ENCODE results near the gene EFHD1. TPM values are rescaled to one million over a fixed set of nuclear protein-coding genes. Genes with fewer than 3 reads are reported as not detected.
"Not testable (repeated sequence)": the region's sequence is repeated elsewhere in the genome, so short reads cannot be mapped to it uniquely, and the experiment has no call there.

EFHD1 gene
- total RNA-seq, 1 donor: not detected

DNA sequence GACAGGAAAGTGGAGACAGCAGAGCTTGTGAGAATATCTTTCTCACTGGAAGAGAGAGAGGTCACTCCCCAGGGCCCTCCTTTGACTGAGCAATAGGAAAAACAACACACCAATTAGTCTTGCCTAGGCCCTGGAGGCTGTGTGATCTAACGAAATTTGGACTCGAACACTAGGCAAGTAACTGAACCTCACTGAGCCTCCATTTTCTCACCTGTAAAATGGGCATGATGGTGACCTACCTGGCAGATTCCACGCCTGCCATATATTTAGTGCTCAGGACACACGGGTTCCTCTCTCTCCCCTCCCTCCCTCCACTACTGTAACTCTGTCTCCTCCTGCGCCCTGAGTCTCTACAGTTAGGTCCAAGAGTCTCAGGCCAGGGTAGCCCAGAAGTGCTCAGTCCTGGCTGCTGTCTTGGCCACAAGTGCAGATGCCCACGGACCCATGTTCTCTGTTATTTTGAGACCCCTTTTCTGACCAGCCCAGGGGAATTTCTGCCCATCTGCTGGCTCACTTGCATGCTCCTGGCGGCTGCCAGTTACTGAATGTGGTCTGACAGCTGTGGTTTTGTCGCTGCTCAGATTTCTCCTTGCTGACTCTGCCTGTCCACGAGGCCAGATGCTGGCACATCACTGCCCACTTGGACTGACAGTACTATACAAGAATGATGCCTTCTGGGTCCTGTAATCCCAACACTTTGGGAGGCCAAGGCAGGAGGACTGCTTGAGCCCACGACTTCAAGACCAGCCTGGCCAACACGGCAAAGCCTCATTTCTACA lies 54.2 kb downstream of the EFHD1 start:
- no peak for DNase-seq (ENCODE audit: low read depth in 2 of 3, low spot score in 2 of 3)

DNA sequence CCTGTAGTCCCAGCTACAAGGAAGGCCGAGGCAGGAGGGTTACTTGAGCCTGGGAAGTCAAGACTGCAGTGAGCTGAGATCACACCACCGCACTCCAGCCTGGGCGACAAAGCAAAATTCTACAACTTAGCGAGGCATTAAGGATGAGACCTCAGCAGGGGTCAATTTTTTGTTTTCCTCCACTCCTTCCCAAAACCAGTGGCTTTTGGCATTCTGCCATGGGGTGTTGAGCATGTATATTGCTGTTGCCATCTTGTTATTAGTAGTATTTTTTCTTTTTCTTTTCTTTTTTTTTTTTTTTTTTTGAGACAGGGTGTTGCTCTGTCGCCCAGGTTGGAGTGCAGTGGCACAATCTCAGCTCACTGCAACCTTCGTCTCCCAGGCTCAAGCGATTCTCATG lies 54.8 kb downstream of the EFHD1 start:
- no peak for DNase-seq (ENCODE audit: low read depth in 2 of 3, low spot score in 2 of 3)

DNA sequence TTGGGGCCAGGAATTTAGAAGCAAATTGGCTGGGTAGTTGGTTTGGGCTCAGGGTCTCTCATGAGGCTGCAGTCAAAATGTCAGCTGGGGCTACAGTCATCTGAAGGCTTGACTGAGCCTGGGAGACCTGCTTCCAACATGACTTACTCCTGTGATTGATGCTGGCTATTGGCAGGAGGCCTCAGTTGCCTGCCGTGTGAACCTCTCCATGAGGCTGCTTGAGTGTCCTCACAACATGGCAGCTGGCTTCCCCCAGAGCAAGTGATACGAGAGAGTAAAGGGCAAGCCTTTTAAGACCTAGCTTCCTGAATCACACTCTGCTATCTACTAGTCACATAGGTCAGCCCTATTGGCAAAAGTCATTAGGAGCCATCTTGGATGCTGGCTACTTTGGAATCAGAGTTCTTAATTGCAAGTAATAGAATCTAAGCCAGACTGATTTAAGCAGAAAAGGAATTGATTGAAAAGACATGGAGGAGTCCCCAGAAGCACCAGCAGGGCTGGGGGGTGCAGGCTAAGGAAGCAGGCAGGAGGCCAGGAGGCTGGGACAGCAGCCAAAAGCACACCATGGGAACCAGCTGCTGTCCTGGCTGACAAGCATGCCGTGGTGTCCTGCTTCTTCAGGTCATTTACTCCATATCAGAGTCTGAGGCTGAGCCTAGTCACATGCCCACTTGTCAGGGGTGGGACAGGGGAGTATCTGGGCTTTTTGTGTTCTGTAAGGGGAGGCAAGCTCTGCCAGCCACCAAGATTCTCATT lies 55.9 kb downstream of the EFHD1 start:
- peak in 1 of 3 donors; percentile 20 for DNase-seq (ENCODE audit: low read depth in 2 of 3, low spot score in 2 of 3)

- DNase-seq (ENCODE audit: low read depth in 2 of 3, low spot score in 2 of 3): not testable (repeated sequence)
Measured at GRCh38 chr2:232691117-232691516, 57.7 kb downstream of the EFHD1 start.

DNA sequence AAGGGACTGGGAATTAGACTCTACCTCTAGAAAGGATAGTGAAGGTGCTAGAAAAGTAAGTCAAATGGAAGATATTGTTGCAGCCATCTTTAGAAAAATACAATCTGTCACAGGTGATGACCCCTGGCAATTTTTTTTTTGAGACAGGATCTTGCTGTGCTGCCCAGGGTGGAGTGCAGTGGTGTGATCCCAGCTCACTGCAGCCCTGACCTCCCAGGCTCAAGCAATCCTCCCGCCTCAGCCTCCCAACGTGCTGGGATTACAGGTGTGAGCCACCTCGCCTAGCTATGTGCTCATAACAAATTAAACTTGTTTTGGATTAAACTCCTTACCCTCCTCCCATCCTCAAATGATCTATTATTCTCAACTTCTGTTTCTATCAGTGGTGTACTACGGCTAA lies 59.9 kb downstream of the EFHD1 start:
- DNase-seq (ENCODE audit: low read depth in 2 of 3, low spot score in 2 of 3): no peak

GRCh38 chr2:232696609-232697058 lies 63.2 kb downstream of the EFHD1 start:
- no peak for DNase-seq (ENCODE audit: low read depth in 2 of 3, low spot score in 2 of 3)

DNA sequence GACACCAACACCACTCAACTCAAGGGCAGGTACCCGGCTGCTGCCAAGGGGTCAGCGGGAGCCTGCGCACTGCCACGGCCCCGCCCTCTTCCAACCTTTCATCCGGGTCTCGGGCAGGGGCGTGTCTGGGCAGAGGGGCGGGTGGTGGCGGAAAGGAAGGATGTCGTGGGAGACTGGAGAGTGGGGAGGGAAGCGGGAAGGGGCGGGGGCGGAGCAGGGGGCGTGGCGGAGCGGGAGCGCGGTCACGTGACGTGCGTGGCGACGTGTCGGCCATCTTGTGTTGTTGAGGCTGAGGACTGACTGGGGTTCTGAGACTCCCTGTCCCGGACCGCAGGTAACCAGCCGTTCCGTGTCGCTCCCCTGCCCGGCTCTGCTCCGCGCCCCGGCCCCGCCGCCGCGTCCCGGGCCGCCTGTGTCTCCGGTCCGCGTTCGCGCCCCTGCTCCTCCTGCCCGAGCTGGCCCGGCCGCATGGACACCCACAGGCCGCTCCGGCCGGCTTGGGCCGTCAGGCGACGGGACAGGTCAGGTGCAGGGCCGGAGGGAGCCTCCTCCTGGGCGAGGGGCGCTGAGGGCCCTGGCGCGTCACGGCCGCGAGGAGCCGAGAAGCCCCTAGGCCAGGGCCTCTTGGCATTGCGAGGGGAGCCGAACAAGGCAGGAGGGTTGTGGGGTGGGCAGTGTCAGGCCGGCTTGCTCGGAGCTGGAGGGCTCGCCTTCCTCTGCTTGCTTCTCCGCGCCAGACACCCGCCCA lies 63.8 kb downstream of the EFHD1 start, which contains the start of gene GIGYF2:
Gene GIGYF2 (plus strand): TSS at position 273 of the 748 bp plus-strand sequence. CDS start 37,867 bp downstream, outside the sequence.
- DNase-seq (ENCODE audit: low read depth in 2 of 3, low spot score in 2 of 3): peak; percentile 78 to 93 (median 93)

GRCh38 chr2:232697807-232698110 lies 64.4 kb downstream of the EFHD1 start:
- DNase-seq (ENCODE audit: low read depth in 2 of 3, low spot score in 2 of 3): no peak

- DNase-seq (ENCODE audit: low read depth in 2 of 3, low spot score in 2 of 3): no peak
Measured at GRCh38 chr2:232698556-232699091, 65.2 kb downstream of the EFHD1 start.

- no peak for DNase-seq (ENCODE audit: low read depth in 2 of 3, low spot score in 2 of 3)
Measured at GRCh38 chr2:232699110-232699509, 65.7 kb downstream of the EFHD1 start.

DNA sequence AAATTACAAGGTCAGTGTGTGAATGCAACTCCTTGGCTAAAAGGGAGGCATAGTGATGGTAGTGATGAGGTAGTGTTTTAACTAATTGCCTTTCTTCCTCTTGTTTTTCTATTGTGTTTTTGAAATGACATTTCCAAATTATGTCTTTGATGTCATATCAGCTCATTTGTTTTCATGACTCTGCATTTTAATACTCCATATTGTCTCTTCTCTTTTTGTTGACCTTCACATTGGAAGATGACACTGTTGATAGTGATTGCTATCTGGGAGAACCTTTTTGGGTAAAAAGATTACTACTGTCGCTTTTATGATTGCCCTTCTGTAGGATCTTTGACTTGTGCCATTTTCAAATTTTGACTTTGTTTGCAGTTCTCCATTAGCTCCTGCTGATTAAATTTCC lies 66.8 kb downstream of the EFHD1 start:
- DNase-seq (ENCODE audit: low read depth in 2 of 3, low spot score in 2 of 3): no peak

DNA sequence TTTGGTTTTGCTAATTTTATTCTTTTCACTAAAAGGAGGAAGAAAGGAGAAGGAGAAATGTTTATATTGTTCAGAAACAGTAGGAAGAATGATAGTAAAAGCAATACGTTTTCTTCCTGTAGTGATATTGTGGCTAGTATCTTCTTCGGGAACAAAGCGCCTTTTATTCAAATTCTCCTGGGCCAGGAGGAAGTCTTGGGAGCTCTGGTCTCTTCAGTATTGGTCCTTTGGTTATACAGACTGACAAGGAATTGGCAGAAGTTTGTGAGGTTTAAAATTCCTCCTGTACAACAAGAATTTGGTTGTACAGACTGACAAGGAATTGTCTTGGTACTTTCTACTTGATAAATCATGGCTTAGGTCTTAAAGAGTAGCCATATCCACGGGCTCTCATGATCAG lies 73.7 kb downstream of the EFHD1 start:
- no peak for DNase-seq (ENCODE audit: low read depth in 2 of 3, low spot score in 2 of 3)

GRCh38 chr2:232713505-232713904 lies 80.1 kb downstream of the EFHD1 start:
- no peak for DNase-seq (ENCODE audit: low read depth in 2 of 3, low spot score in 2 of 3)

GRCh38 chr2:232714969-232715368 lies 81.6 kb downstream of the EFHD1 start:
- no peak for DNase-seq (ENCODE audit: low read depth in 2 of 3, low spot score in 2 of 3)

- not testable (repeated sequence) for DNase-seq (ENCODE audit: low read depth in 2 of 3, low spot score in 2 of 3)
Measured at GRCh38 chr2:232720056-232720455, 86.7 kb downstream of the EFHD1 start.

DNA sequence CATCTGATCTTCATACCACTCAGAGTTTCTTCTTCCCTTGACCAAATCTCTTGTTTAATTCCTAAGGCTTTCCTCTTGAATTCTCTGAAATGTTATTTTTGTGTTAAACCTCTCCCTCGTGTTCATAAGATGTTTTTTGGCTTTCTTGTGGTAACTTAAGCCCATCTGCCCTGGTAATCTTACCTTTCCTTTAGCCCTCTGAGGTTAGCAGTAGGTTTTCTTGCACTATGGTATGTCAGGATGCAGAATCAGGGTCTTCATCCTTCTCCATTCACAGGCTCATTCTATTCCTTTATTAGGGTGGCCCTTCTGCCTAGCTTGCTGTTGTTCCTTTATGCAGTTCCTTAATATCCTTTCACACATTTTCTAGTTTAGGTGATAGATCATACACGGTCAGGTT lies 87.9 kb downstream of the EFHD1 start:
- no peak for DNase-seq (ENCODE audit: low read depth in 2 of 3, low spot score in 2 of 3)

- peak in 1 of 3 donors; percentile 4 for DNase-seq (ENCODE audit: low read depth in 2 of 3, low spot score in 2 of 3)
Measured at GRCh38 chr2:232721882-232722281, 88.5 kb downstream of the EFHD1 start.

GRCh38 chr2:232723027-232723426 lies 89.6 kb downstream of the EFHD1 start:
- no peak for DNase-seq (ENCODE audit: low read depth in 2 of 3, low spot score in 2 of 3)

DNA sequence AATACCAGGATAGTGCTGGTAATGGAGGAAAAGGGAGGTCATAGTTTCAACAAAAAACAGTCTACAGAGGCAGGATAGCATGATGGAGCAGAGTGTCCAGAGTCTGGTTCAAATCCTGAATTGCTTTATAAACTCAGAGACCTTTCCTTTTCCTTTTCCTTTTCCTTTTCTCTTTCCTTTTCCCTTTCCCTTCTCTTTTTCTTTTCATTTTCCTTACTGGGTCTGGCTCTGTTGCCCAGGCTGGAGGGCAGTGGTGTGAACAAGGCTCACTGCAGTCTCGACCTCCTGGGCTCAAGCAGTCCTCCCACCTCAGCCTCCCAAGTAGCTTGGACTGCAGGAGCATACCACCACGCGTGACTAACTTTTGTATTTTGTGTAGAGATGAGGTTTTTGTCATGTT lies 95.4 kb downstream of the EFHD1 start:
- DNase-seq (ENCODE audit: low read depth in 2 of 3, low spot score in 2 of 3): no peak

DNA sequence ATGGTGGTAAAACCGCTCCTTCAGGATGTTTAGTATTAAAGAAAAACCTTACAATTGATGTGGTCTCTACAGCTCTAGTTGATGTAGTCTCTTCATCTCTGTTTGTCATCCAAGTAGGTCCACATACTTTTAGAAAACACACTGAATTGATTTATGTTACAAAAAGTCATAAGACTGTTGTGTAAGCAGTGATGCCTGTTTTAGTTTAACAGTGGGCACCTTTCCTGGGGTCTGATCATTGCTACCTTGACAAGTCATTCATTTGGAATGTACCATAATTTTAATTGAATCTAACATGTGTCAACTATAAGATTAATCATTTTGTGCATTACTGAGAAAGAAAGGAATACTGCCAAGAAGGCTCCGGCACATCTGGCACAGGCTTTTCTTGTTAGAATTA lies 98.1 kb downstream of the EFHD1 start:
- no peak for DNase-seq (ENCODE audit: low read depth in 2 of 3, low spot score in 2 of 3)
